Hematopoietic multipotent progenitor cell (in vitro differentiated cells): ENCODE data around the gene KRT26. TPM values are rescaled to one million over a fixed set of nuclear protein-coding genes. Genes with fewer than 3 reads are reported as not detected.

ENCODE experiments used
- DNase-seq, 3 donors: peaks; one replicate each; pipeline ENCODE4 v3.0.0-alpha.2; 2011 to 2015; ENCODE audit warnings: low read depth in 2 of 3, low spot score in 2 of 3
- total RNA-seq: library from RNA; depleted of rRNA; stranded (reverse); fragments of >200 nt; gene quantifications from one replicate; pipeline ENCODE4 v1.2.3, GENCODE V29; 2012

Gene KRT26
- total RNA-seq, 1 donor = not detected

DNA sequence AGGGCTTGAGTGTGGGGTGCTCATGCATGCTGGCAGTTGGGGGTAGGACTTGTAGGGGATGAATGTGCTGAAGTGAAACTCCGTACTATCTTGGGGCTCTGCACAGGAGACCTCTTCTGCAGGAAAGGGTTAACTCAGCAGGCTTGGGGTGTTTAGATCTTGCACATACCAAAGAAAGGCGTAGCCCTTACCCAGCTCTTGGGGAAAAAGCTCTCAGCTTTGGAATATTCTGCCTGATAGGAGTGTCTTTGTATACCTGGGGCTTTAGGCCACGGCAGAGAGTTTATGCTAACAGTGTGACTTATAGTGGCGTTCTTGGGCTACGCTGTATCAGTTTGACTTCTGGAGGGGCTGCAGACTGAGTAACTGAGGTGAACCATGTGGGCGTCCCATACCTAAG, 38.0 kb downstream of the KRT26 start:
- DNase-seq = no peak

DNA sequence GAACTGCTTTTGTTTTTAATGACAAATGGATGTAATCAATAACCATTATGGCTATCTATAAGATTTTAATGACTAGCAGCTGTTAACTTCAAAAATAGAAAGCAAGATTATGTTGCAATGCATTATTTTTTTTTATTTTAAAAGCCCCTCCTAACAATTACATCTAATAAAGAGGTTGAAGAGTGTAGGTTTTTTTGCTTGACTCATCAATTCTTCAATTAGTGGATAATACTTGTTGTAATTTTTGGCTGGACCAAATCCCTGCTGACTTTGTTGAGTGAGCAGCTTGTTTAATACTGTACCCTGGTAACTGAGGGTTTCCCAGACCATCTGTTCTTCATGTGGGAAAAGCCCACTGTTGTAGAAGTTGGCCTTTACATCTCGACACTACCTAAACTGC, 41.0 kb downstream of the KRT26 start:
- DNase-seq = no peak

DNA sequence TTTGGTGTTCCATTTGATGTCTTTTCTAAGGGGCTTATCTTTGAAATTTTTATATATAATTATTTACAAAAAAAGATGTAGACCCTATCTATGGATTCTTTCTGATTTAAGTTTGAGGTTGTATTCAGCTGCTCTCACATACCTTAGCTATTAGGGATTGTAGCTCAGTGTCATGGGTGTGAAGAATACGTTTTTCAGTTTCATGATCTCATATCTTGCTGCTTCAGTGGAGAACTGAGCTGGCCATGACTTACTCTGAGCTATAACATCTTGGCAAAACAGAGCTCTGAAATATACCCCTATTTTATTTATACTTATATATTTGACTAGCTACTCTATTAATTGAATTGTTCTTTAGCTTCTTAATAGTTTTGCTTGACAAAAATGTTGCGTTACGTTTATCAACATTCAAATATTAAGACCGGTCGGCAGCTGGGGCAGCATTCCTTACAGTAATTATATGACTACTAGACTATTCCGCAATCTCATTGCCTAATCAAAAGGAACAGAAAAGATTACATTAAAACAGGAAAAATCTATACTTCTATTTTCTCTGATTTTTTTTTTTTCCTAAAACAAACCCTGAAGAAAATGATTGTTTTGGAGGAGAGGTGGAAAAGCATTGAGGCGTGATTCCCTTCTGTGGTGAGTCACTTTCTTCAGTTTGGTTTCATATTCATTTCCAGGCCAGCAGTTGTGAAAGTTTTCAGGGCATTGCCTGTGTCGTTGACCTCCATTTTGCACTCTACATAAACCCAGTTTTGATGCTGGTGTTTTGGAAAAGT, 44.4 kb downstream of the KRT26 start:
- DNase-seq = no peak

DNA sequence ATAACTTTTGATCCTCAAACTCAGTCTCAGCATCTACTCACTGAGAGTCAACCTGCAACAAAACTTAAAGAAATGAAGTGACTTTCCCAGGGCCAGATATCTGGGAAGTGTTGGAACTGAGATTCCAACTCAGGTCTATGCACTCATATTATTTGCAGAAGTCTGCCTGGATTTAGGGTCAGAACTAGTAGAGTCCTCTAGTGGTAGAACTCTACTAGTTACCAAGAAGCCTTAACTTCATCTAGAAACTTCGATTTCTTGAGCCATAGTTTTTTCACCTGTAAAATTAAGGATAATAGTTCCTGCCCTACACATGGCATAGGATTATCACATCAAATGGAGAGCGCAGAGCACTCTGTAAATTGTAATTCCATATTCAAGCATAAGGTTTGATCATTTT, 45.1 kb downstream of the KRT26 start:
- peak in 1 of 3 donors; percentile 12 for DNase-seq

DNA sequence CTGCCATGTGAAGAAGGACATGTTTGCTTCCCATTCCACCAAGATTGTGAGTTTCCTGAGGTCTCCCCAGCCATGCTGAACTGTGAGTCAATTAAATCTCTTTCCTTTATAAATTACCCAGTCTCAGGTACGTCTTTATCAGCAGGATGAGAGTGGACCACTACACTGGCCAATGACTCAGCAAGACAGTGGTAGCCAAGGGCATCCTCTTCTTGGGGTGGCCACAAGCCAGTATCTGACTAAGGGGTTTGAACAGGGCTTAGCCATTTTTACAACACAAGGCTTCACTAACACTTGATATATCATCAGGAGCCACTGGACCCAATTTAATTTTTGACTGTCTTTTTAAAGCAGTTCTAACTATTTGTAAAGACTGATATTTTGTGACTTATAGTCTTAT, 47.3 kb downstream of the KRT26 start:
- no peak for DNase-seq

DNA sequence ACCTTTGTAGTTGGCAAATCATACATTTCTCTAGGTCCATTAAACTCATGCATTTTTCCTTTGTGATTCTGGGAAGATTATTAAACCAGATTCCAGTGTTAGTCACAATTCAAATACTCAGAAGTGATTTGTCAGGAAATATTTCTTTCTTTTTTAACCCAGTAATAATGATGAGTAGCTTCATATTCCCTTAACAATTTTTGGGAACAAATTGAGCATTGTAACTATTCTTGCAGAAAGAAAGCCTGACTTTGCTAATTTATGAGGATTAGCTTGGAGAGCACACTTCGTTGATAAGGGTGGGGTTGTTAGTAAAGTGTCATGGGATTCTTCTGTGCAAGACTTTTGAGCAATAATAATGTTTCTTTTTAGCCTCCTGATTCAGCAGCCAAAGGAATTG, 49.8 kb downstream of the KRT26 start:
- no peak for DNase-seq

DNA sequence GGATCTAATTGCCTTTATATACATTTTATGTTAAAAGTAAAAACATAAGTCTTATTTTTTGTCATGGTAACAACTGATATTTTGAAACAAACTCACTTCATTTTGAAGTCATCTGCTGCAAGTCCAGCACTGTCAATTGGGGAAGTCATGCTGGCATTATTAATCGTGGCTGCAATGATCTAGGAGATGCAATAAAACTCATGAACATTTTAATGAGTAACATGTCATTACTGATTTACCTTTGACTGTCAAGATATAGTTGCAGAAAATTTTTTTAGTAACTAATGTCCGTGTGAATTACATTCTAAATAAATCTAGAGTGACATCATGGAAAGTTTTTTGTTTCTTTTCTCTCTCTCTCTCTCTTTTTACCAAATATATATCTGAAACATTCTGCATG, 51.1 kb downstream of the KRT26 start:
- DNase-seq = no peak

DNA sequence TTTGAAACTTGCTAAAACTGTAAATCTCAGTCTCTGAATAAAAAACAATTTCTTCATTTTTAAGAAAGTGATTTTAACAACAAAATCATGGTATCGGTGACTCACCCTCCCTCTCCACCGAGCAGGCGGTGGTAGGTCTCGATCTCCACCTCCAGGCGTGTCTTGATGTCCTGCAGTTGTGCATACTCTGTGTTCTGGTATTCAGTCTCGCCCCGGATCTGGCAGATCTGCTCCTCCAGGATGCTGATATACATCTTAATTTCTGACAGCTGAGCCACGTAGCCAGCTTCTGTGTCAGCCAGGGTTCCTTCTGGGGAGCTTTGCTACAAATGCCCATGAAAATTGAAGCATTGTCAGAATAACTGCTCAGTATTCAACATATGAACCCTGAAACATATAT, 53.1 kb downstream of the KRT26 start:
- DNase-seq = no peak

DNA sequence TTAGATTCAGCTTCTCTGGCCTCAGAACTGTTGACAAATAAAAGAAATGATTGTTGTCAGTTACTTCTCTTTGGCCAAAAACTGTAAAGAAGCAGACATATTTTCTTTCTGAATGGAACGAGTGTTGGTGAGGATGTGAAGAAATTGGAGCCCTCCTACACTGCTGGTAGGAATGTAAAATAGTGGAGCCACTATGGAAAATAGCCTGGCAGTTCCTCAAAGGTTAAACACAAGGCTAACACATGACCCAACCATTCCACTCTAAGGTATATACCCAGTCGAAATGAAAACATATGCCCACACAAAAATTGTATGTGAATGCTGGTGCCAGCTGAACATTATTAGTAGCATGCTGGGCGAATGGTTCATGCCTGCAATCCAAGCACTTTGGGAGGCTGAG, 54.2 kb downstream of the KRT26 start:
- DNase-seq = no peak

Other genes with a start within 250 kb of the KRT26 start
- 4.6 TPM for gene CCR7, start 206.7 kb downstream of the KRT26 start, total RNA-seq
- 46.6 TPM for gene SMARCE1, start 124.4 kb downstream of the KRT26 start, total RNA-seq
- not detected for gene KRT222, start 107.0 kb downstream of the KRT26 start, total RNA-seq
- gene KRT24, start 68.4 kb downstream of the KRT26 start, total RNA-seq = not detected
- gene KRT25, start 16.9 kb downstream of the KRT26 start, total RNA-seq = not detected
- gene KRT27, start 10.3 kb upstream of the KRT26 start, total RNA-seq = not detected
- not detected for gene KRT28, start 27.8 kb upstream of the KRT26 start, total RNA-seq
- 3.8 TPM for gene KRT10, start 50.4 kb upstream of the KRT26 start, total RNA-seq
- not detected for gene KRT12, start 95.0 kb upstream of the KRT26 start, total RNA-seq
- gene KRT20, start 113.0 kb upstream of the KRT26 start, total RNA-seq = not detected
- gene KRT23, start 165.4 kb upstream of the KRT26 start, total RNA-seq = under 0.01 TPM
- gene KRT39, start 194.7 kb upstream of the KRT26 start, total RNA-seq = under 0.01 TPM
- not detected for gene KRT40, start 212.1 kb upstream of the KRT26 start, total RNA-seq
- not detected for gene KRTAP3-3, start 222.0 kb upstream of the KRT26 start, total RNA-seq
- not detected for gene KRTAP3-2, start 227.7 kb upstream of the KRT26 start, total RNA-seq
- gene KRTAP3-1, start 236.9 kb upstream of the KRT26 start, total RNA-seq = not detected